HG03060 (cell line): ENCODE measurements around the gene SCYL1.

Experiments used
- ATAC-seq: cut with Tn5 transposase; IDR thresholded peaks from one replicate; pipeline ENCODE4 v1.9.1; 2021; ENCODE audit warnings: low read depth, moderate number of reproducible peaks; ENCODE audit not compliant: unreplicated experiment

The SCYL1 gene

DNA sequence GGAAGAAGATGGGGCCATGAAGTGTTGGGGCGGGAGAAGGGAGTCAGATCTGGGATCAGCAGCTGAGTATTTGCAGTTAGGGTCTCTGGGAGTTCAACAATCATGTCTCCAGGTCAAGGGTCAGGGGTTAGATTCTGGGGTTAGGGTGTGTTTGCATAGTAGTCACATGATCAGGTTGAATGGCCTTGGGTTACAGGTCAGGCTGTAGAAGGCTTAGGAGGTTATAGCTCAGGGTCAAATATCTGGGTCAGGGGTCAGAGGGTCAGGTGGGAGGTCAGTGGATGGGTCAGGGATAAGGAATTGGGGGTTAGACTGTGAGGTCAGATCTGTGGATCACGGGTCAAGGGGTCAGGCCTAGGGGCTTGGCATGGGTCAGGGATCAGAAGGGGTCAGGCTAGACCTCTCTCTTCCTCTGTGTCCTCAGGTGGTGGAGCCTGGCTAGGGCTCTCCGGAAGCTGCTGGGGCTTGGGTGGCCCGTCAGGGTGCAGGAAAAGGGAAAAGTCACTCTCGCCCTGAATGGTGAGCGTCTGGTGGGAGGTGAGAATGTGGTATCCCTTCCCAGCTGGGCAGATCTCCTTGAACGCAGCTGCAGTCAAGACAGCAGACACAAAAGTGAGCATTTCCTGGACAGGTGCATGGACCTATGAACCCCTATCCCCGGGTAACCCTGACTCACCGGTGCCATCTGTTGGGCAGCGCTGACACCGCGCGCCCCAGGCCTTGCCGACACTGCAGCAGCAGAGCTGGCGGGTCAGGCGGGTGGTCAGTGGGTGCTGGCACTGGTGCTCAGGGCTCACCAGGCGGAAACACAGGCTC is 26.9 kb downstream of the SCYL1 start:
- ATAC-seq = no peak

DNA sequence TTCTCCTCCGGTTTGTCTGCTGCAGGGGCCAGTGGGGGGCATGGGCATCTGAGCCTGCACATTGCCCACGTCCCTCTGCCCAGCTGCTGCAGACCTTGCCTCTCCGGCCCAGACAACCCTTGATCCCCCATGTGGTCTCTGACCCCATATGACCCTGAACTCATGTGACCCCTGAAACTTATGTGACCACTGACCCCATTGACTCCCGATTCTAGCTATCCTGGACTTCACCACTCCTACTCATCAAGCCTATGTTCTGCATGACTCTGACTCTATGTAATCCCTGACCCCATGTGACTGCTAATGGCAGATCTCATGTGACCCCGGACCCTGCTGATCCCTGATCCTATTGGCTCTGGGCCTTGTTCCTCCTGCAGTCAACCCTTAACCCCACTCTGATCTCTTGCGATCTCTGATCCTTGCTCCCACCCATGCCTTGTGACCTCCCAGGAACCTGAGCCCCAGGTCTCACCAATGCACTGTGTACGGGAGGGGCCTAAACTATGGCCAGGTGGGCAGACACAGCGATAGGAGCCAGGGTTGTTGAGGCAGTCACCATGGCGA is 27.6 kb downstream of the SCYL1 start:
- ATAC-seq = no peak

DNA sequence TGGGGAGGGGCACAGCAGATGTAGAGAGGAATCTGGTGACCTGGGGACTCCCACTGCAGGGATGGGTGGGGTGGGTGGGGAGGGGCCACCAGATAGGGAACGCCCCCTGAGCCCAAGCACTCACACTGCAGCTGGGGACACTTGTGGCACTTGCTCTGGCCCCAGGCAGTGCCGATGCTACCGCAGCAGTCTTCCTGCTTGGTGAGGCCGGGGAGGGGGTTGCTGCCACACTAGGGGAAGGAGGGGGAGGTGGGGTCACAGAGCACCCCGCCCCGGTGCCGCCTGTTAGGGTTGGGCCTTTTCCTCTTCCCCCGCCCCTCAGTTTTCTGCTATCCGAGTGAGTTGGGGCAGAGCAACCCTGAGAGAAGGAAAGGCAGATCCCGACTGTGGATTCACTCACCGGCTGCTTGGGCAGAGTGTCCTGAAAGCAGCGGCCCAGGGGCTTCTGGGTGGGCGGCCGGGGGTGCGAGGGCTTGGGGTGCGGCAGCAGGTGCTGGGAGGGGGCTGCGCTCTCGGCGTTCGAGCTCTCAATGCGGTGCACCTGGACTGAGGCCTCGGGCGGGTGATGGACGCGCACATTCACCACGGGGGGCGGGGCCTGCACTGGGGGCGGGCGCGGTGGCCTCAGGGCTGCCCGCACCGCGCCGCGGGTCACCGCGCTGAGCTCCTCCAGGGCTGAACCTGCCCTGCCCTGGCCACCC is 28.6 kb downstream of the SCYL1 start:
- ATAC-seq = no peak

DNA sequence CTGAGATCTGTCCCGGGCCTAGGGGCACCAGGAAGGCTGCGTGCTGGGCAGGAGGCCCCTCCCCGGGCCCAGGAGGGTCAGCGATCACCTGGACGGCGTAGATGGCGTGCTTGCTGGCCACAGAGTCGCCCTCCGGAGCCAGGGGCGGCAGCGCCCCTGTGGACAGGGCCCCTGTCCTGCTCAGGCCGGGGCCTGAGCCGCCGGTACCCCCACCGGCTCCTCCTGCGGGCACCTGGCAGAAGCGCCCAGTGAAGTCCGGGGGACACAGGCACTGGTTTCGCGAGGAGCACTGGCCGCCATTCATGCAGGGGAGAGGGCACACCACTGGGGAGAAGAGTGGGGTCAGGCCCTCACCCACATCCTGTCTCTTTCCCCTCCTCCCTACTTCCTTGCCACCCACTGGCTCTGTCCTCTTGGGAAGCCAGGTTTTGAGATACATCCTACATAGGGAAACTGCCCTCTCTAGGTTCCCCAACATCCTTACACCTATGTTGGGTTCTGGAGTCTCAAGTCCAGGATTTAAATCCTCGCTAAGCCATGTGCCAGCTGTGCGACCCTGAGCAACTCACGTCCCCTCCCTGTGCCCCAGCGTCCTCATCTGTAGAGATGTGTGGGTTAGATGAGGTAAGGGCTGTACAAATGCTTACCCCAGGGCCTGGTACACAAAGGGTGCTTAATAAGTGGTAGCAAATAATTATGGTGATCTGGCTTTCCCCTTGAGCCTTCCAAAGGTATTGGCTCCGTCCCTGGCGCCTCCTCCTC is 29.4 kb downstream of the SCYL1 start:
- no peak for ATAC-seq

DNA sequence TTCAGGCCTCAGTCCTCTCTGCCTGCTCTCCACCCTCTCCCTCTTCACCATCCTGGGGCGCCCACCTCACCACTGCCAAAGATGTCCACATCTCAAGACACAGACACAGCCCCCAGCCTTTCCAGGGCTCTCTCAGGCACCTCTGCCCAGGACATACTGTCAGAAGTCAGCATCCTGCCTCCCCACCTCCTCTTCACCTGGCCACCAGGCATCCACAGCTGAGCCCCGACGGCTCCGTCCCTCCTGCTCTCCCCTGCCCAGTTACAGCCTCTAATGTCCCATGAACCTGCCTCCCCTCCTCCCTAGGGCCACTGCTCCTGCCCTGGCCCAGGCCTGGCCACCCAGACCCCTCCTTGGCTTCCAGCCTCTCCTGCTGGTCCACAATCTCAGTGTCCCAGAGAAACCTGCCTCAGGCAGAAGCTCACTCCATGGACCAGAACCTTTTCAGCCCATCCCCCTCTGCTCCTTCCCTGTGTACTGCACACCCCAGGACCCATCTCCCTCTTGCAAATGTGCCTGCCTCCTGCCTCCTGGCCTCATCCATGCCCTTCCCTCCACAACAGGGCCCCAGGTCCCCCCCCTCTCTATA is 30.1 kb downstream of the SCYL1 start:
- ATAC-seq = no peak

DNA sequence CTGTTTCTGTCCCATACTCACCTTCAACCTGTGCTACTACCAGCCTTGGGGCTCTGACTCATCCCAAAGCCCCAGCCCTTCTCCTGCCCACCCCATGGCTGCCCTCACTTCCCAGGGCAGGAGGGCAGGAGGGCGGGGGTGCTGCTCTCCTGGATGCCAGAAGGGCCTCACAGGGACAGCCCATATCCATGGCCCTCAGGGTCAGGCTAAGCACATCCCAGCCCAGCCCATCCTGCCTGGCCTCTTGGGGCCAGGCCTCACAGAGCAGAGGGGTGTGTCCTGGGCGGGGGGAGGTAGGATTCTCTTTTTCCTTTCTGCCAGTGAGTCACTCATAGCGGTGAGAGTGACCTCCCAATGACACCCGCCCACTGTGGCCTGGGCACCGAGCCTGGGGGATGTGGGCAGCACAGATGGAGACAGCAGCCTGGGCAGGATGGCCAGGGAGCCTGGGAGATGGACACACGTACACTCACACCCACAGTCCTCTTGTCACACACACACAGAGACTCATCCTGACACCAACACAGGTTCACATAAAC is 30.9 kb downstream of the SCYL1 start:
- ATAC-seq = no peak

DNA sequence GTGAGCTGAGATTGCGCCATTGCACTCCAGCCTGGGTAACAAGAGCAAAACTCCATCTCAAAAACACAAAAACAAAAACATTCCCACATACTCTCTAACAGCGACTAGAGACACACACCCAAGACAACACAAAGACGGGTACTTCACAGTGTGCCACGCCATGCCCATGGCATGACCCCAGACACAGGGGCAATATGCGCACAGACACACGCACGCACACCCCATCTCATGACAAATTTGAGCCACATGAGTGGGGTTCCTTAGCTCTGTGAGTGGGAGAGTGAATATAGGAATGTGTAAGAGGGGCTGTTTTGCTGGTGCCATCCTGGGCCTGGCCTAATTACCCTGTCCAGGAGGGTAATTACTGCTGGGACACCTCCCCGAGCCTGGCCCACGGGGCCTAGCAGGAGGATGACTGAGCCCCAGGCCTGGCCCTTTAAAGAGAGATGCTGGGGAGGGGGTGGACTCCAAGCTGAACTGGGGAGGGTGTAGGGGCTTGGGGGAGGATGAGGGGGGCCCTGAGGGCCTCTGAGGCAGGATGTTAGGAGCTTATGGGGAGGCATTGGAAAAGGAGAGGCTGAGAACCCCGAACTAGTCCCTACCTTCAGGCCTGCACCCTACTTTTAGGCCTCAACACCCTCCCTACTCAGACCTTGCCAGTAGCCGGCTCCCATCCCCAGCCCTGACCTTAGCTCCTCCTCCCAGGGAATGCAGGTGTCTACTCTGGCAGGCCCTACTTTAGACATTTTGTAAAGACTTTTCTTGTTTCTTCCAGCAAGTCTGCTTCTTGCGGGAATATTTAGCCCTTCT is 31.8 kb downstream of the SCYL1 start:
- no peak for ATAC-seq

DNA sequence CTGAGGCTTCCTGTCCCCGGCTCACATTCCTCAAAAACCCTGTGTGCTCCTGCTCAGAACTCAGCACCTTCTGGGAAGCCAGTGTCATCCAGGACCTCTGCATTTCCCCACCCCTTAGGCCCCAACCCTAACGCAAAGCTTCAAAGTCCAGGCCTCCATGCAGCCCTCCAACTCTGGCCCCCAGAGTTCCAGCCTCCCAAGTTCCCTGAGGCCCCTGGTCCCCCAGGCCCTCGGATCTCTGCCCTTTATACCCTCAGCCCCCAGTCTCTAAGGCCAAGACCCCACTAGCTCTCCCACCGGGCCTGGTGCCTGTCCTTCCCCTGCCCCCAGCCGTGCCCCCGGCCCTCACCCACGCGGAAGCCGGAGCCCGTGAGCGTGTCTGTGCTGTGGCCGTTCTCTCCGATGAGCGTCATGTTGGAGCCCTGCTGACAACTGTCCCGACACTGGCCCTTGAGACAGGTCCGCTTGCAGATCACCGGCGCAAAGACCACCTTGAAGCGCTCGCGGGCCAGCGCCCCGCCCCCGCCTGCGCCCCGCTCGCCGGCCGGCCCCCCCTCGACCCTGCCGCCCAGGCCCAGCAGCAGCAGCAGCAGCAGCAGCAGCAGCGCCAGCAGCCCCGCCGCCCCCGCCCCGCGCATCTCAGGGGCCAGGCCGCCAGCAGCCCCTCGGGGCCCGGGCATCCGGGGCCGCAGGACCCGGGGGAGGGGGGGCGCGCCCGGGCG is 32.6 kb downstream of the SCYL1 start:
- no peak for ATAC-seq

DNA sequence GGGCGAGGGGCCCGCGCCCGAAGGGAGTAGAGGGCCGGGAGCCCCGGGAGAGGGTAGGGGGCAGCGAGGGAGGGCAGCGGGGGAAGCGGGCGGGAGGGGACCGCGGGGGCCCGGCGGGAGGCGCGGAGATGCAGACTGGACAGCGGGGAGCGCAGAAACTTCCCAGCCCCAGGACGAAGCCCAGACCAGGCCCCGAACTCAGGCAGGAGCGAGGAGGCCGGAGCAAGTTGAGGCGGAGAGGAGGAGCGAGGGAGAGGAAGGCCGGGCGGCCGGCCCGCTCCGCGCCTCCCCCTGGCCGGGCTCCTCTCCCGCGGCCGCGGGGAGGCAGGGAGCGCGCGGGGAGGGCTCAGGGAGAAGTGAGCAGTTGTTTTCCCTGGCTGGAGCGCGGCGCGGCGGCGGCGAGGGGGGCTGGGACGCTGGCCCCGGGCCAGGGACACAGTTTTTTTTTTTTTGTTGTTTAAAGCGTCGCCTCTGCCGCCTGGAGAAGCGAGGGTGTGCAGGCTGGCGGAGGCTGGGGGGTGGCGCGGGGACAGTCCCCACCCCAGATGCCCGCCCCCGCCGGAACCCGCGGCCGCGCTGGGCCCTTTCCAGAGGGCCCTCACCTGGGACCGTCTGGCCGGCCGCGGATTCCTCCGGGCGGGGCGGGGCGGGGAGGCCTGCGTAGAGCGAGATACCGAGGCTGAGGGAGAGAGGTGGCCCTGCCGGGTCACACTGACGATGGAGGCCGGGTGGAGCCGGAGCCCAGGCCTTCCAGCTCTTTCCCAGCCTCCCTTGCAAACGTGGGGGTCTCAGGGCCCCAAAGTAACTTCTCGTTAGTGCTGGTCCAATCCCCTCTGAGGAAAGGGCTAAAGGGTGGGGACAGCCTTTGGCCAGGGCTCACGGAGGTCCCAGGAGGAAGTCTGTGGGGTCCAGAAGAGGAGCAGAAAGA is 33.4 kb downstream of the SCYL1 start, which contains the start of gene LTBP3:
LTBP3 (minus strand) TSS at position 358 of the 928 bp plus-strand sequence. CDS start 400 bp downstream, outside the sequence.
- no peak for ATAC-seq

DNA sequence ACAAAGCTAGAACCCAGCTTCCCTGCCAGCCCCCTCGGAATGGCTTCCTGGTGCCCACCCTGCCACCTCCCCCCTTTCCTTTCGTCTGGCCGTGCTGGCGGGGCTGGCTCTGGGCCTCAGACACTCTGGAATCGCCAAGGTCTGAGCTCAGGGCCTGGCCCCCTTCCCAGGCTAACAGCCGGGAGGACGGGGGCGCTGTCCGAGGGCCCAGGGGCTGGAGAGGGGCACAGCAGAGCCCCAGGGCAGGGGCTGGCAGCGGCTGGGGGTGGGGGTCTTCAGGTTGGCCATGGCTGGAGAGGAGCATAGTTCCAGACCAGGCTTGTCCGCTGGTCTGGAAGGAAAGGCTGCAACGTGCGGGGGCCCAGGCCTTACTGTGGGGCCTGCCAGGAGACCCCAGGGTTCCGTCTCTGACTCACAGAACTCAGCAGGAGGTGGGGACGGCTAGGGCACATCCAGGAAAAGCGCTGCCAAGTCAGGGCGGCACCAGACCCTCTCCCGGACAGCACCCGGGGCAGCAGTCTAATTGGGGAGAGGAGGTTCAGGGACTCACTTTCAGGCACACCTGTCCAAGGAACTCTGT is 34.1 kb downstream of the SCYL1 start:
- ATAC-seq = no peak

DNA sequence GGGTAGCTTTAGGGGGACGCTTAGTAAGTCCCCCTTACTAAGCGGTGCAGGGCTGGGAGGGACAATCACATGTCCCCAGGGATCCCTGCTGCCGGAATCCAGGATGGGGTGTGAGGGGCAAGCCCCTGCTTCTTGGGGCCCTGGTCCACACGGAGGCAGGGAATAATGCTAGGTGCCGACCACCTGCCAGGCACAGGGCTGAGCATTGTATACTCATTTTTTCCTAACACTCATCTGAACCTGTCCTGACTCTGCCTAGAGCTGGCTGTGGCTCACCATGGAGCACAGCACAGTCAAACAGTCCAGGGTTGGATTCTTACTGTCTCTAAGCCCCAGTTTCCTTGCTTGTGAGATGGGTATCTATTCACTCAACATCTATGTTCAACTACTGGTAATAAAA is 34.7 kb downstream of the SCYL1 start:
- ATAC-seq = no peak

DNA sequence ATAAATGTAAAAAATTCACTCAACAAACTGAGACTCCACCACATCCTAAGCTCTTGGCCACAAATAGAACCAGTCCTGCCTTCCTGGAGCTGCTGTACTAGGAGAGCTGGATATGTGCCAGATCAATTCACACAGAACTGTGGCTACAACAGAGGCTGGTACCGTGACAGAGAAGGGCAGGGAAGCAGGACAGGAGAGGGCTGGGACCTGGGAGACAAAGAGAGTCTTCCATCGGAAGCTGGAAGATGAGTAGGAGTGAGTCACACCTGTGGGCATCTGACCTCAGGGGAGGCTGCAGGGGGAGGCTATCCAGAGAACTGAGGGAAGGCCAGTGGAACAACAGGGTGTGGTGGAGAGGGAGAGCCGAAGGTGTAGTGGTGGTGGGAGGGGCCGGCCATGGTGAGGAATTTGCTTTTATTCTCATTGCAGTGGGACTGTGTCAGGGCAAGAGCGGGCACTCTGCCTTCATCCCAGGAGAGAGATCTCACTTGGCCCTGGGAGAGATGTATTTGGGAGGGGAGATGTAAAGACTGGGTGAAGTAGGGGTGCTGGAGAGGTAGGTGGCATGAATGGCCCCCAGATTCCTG is 35.2 kb downstream of the SCYL1 start:
- ATAC-seq = no peak

DNA sequence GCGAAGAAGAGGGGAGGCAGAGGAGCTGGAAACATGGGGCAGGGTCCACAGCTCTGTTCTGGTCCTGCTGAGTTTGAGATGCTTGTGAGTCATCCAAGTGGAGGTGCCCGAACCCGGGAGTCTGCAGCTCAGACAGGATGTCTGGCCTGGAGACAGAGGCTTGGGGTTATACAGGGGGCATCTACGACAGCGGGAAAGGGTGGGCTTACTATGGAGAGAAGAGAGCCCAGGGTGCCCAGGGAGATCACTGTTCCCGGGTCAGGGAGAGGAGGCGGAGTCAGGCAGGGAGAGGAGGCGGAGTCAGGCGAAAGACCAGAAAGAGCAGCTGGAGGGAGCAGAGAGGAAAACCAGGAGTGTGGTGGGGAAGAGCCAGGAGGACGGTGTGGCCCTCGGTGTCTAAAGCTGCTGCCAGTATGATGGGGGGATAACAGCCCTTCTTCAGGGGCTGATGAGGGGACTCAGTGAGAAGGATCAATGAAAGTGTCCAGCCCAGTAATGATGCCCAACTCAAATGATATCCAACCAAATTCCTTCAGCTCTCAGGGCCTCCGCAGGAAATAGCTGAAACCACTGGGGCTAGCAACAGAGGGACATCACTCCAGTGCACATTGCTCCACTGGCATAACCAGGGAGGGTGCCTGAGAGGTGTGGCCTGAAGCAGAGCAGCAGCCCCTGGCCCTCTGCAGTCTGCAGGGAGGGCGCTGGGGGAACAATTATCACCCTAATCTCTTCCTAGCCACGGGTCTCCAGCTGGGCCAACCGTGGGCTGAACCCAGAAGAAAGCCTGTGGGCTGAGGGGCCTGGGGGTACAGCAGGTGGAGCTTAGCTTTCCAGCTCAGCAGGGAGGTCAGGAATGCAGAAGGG is 35.9 kb downstream of the SCYL1 start:
- ATAC-seq = no peak

DNA sequence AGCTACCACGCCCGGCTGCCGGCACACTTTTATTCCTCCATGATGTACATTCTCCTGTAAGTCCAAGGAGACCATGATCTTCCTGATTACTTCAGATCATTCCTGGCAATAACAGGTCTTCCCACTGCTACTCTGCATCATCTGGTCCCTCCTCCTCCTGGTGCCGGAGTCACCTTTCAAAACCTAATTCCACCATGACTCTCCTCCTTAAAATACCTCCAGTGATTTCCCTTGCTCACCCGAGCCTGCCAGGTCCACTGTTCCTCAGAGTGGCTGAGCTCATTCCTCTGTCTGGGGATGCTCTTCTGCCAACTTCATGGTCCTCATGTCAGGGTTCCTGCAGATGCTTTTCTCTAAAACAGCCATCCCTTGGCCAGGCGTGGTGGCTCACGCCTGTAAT is 37.1 kb downstream of the SCYL1 start:
- ATAC-seq = no peak

DNA sequence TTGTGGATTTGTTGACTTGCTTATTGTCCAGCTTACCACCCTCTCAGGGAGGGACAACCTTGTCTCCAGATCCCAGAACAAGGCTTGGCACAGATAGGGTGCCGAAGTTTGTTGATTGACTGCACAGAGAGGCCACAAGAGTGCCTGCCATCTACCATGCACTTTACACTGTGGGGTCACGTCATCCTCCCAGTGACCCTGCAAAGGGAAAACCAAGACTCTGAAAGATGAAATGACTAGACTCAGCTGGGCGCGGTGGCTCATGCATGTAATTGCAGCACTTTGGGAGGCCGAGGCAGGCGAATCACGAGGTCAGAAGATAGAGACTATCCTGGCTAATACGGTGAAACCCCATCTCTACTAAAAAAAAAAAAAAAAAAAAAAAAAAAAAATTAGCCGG is 37.9 kb downstream of the SCYL1 start:
- no peak for ATAC-seq

DNA sequence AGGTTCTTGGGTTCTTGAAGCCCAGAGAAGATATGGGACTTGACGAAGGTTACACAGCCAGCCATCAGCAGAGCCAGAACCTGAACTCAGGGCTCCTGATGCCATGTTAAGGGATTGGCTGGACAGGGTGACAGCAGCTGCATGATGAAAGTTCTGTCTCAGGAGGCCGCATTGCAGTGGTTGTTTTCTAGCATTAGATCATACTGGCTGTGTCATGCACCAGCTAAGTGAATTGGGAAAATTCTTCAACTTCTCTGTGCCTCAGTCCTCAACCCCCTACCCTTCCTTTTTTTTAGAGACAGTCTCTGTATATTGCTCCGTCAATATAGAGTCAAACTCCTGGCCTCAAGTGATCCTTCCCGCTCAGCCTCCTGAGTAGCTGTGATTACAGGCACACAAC is 38.7 kb downstream of the SCYL1 start:
- ATAC-seq = no peak
